Keratinocyte (primary cell): Measurements from ENCODE around the gene DIP2C.

ENCODE experiments used
- EZH2 ChIP-seq: IDR thresholded peaks from one replicate; pipeline ENCODE4 v1.6.1; 2012; ENCODE audit warnings: inconsistent platforms, mild to moderate bottlenecking, low read length, moderate library complexity
- TF ChIP-seq, protein P1 (sequence below), 3 experiments: IDR thresholded peaks in 1 of 3; conservative IDR thresholded peaks in 1 of 3; optimal IDR thresholded peaks in 1 of 3; 2 replicates in 2 of 3; 3 replicates in 1 of 3; pipeline versions ENCODE3 to v1.5.1; 2011; ENCODE audit warnings: low read length in 3 of 3, mild to moderate bottlenecking in 3 of 3, moderate library complexity in 2 of 3, control low read depth in 1 of 3, inconsistent platforms in 1 of 3; ENCODE audit not compliant: insufficient read depth in 2 of 3; ENCODE audit errors: extremely low read depth in 1 of 3

DNA sequence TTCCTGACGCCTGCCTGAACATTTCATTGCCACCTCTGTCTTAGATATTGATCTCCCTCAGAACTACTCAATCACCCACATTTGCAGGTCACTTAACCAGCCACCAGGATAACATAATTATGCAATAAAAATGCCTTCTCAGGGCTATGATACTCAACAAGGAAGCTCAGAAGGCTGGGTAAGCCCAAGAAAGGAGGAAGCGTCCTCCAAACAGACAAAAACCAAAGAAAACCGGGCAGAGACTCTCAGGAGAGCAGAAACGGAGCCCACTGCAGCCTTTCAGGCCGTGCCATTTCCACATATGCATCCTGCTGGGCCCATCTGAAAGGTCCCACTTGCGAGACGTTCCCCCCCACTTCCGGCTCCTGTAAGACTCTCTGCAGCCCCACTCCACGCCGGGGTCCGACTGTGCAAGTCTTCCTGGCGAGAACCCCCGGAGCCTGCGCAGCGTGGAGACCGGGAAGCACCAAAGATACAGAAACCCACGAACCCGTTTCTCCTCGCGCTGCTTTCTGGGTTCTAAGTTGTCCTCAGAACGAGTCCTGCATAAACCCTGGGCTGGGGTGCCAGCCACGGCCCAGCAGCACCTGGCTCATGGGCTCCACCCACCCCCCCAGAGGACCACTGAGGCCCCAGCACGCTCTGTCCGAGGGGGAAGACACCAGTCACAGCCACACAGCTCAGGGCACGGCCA lies 83.7 kb downstream of the DIP2C start:
- TF ChIP-seq, protein P1, sequence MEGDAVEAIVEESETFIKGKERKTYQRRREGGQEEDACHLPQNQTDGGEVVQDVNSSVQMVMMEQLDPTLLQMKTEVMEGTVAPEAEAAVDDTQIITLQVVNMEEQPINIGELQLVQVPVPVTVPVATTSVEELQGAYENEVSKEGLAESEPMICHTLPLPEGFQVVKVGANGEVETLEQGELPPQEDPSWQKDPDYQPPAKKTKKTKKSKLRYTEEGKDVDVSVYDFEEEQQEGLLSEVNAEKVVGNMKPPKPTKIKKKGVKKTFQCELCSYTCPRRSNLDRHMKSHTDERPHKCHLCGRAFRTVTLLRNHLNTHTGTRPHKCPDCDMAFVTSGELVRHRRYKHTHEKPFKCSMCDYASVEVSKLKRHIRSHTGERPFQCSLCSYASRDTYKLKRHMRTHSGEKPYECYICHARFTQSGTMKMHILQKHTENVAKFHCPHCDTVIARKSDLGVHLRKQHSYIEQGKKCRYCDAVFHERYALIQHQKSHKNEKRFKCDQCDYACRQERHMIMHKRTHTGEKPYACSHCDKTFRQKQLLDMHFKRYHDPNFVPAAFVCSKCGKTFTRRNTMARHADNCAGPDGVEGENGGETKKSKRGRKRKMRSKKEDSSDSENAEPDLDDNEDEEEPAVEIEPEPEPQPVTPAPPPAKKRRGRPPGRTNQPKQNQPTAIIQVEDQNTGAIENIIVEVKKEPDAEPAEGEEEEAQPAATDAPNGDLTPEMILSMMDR (optimal IDR thresholded peaks at IDR 0.05 in 1 of 3, IDR thresholded peaks at IDR 0.05 in 1 of 3, conservative IDR thresholded peaks at IDR 0.05 in 1 of 3; ENCODE audit: extremely low read depth in 1 of 3, insufficient read depth in 2 of 3, low read length in 3 of 3) = no peak
- no peak for TF ChIP-seq EZH2
